Endothelial cell of umbilical vein (primary cell): Measurements from ENCODE around the gene GP5. TPM values are rescaled to one million over a fixed set of nuclear protein-coding genes. Genes with fewer than 3 reads are reported as not detected.

Experiments
- BruUV-seq: library from RNA; stranded (reverse); fragments of 400-500 nt; replicated peaks from 2 replicates; lab custom pipeline; 2021; lab: Mats Ljungman, UMichigan
- CTCF ChIA-PET: fragments of 300-600, 350-600 bp; sonication (Branson Sonifier 250); formaldehyde crosslinking; loops from one replicate; lab custom pipeline; 2021; ENCODE audit warnings: antibody characterized with exemption, inconsistent platforms; lab: Charles Lee
- POLR2A ChIA-PET: fragments of 300-600, 350-600 bp; sonication (Branson Sonifier 250); formaldehyde crosslinking; loops from one replicate; lab custom pipeline; 2021; ENCODE audit warnings: antibody characterized with exemption, inconsistent platforms; lab: Charles Lee
- DNase-seq: peaks from one replicate; pipeline ENCODE4 v3.0.0-alpha.2; 2011; ENCODE audit warnings: low read depth, low spot score
- FAIRE-seq: peaks from 2 replicates; lab custom pipeline; 2011; peaks lifted over from hg19 to GRCh38; lab: Jason Lieb, UNC
- H2AFZ ChIP-seq: 2 replicates; pipeline ENCODE4 v1.6.0; 2012; ENCODE audit warnings: low read depth, low read length, control low read depth, inconsistent platforms
- H3K27ac ChIP-seq: 2 replicates; pipeline ENCODE4 v1.5.1; 2011; ENCODE audit warnings: low read depth, mild to moderate bottlenecking, control low read depth, low read length, moderate library complexity; ENCODE audit not compliant: insufficient read depth
- H3K27me3 ChIP-seq, 2 experiments: 2 replicates each; pipeline versions ENCODE4 v1.6.0 to v1.6.1; 2011; ENCODE audit warnings: low read length in 2 of 2, mixed read lengths in 1 of 2; ENCODE audit not compliant: control insufficient read depth in 2 of 2, insufficient read depth in 2 of 2
- H3K36me3 ChIP-seq, 2 experiments: 2 replicates in 1 of 2; 3 replicates in 1 of 2; pipeline ENCODE4 v1.5.1; 2011; ENCODE audit warnings: low read length in 2 of 2, mild to moderate bottlenecking in 1 of 2, moderate library complexity in 1 of 2; ENCODE audit not compliant: control insufficient read depth in 2 of 2, insufficient read depth in 2 of 2; ENCODE audit errors: extremely low read depth in 1 of 2
- H3K4me1 ChIP-seq: 3 replicates; pipeline ENCODE4 v1.5.1; 2011; ENCODE audit warnings: mild to moderate bottlenecking, low read length; ENCODE audit not compliant: control insufficient read depth, insufficient read depth; ENCODE audit errors: extremely low read depth
- H3K4me2 ChIP-seq: 2 replicates; pipeline ENCODE4 v1.6.1; 2011; ENCODE audit warnings: low read length, control low read depth, mixed read lengths; ENCODE audit not compliant: insufficient read depth
- H3K4me3 ChIP-seq, 3 experiments: fragments of 200-600 bp in 1 of 3; sonication (generic), shearing (Covaris generic) in 1 of 3; replicated peaks in 1 of 3; 2 replicates each; pipeline ENCODE4 v1.5.1; 2011 to 2016; ENCODE audit warnings: control low read depth in 3 of 3, low read length in 3 of 3, mild to moderate bottlenecking in 2 of 3, inconsistent platforms in 1 of 3, low read depth in 1 of 3, moderate library complexity in 1 of 3; ENCODE audit not compliant: insufficient read depth in 1 of 3
- H3K79me2 ChIP-seq: 2 replicates; pipeline ENCODE4 v1.6.0; 2012; ENCODE audit warnings: low read length, inconsistent platforms; ENCODE audit not compliant: control insufficient read depth, insufficient read depth
- H3K9ac ChIP-seq: replicated peaks from 2 replicates; pipeline ENCODE3; 2011; ENCODE audit warnings: low read length, control low read depth; ENCODE audit not compliant: insufficient read depth; ENCODE audit errors: extremely low read depth
- H3K9me1 ChIP-seq: replicated peaks from 3 replicates; pipeline ENCODE4 v1.6.0; 2011; ENCODE audit warnings: mild to moderate bottlenecking, low read length; ENCODE audit not compliant: control insufficient read depth, insufficient read depth; ENCODE audit errors: extremely low read depth
- H3K9me3 ChIP-seq: replicated peaks from 2 replicates; pipeline ENCODE4 v1.5.1; 2012; ENCODE audit warnings: low read length, inconsistent platforms; ENCODE audit not compliant: control insufficient read depth, insufficient read depth
- H4K20me1 ChIP-seq: replicated peaks from 2 replicates; pipeline ENCODE3; 2011; ENCODE audit warnings: mild to moderate bottlenecking, low read length; ENCODE audit not compliant: control insufficient read depth, insufficient read depth; ENCODE audit errors: extremely low read depth
- CTCF ChIP-seq, 2 donors: IDR thresholded peaks; 1 replicate in 1 of 2; 2 replicates in 1 of 2; pipeline ENCODE4 v1.5.1; 2011; ENCODE audit warnings: low read length in 2 of 2, mild to moderate bottlenecking in 2 of 2, moderate library complexity in 2 of 2, control low read depth in 1 of 2, inconsistent platforms in 1 of 2, low read depth in 1 of 2; ENCODE audit not compliant: insufficient read depth in 1 of 2; ENCODE audit errors: extremely low read depth in 1 of 2
- EZH2 ChIP-seq: IDR thresholded peaks from 2 replicates; pipeline ENCODE4 v1.6.1; 2012; ENCODE audit warnings: borderline replicate concordance, low read depth, mild to moderate bottlenecking, moderate library complexity, low read length, inconsistent platforms; ENCODE audit not compliant: severe bottlenecking
- FOS ChIP-seq: IDR thresholded peaks from 2 replicates; pipeline ENCODE4 v1.6.1; 2011; ENCODE audit warnings: mild to moderate bottlenecking, low read length, moderate library complexity, borderline replicate concordance; ENCODE audit not compliant: insufficient read depth
- GATA2 ChIP-seq: IDR thresholded peaks from 2 replicates; pipeline ENCODE4 v1.7.0; 2011; ENCODE audit warnings: low read depth, mild to moderate bottlenecking, moderate library complexity, mixed read lengths, low read length; ENCODE audit not compliant: insufficient read length, insufficient read depth
- JUN ChIP-seq: IDR thresholded peaks from 2 replicates; pipeline ENCODE4 v1.6.1; 2011; ENCODE audit warnings: borderline replicate concordance, low read depth; ENCODE audit not compliant: insufficient read length, insufficient read depth
- MAX ChIP-seq: IDR thresholded peaks from 2 replicates; pipeline ENCODE4 v1.6.1; 2011; ENCODE audit not compliant: insufficient read depth, insufficient read length
- MYC ChIP-seq: IDR thresholded peaks from one replicate; pipeline ENCODE4 v1.6.1; 2011; ENCODE audit warnings: mild to moderate bottlenecking, low read depth, low read length
- POLR2A ChIP-seq: IDR thresholded peaks from 2 replicates; pipeline ENCODE4 v1.6.1; 2012; ENCODE audit warnings: low read depth, mild to moderate bottlenecking, control low read depth, low read length
- POLR2AphosphoS5 ChIP-seq: IDR thresholded peaks from 2 replicates; pipeline ENCODE4 v1.6.1; 2012; ENCODE audit warnings: low read depth, mild to moderate bottlenecking, control low read depth, low read length, moderate library complexity; ENCODE audit not compliant: insufficient read depth
- dilution Hi-C: fragments of 300-500 bp; cut with MboI; formaldehyde crosslinking; loops from one replicate; pipeline ENCODE4 v1.15.0; 2019; ENCODE audit warnings: low sequenced_read_pairs; ENCODE audit not compliant: extremely low pct_ligation_motif_present
- intact Hi-C: fragments of 100-400 bp; cut with micrococcal nuclease; formaldehyde crosslinking; loops from one replicate; pipeline ENCODE4 v1.10.0; 2022
- polyA plus RNA-seq, 4 experiments: library from polyadenylated mRNA; depleted of rRNA in 3 of 4; stranded (reverse) in 3 of 4; unstranded in 1 of 4; fragments of >200 nt; gene quantifications; 2 replicates each; pipeline versions ENCODE4 v1.2.1 to v1.2.3, GENCODE V29; 2011 to 2012; ENCODE audit warnings: missing spikeins in 1 of 4
- total RNA-seq: library from RNA; stranded (reverse); gene quantifications from 2 replicates; pipeline ENCODE4 v1.2.3, GENCODE V29; 2021

Gene GP5
- total and polyA plus RNA-seq, 2 donors (not counting 3 experiments of a cell fraction or from before 2014, with no cell fraction given): 0.06 to 0.11 TPM

GRCh38 chr3:194374935-194375334 is 24.1 kb downstream of the GP5 start:
- Histone ChIP-seq H3K4me1 (peaks cover 13% of the 10 kb centered on the region), H3K4me3 (no peak overlapping the region), H3K27ac (no peak overlapping the region), H2AFZ (no peak overlapping the region), H3K9me3 (no peaks in the 10 kb centered on the region), H3K9me1 (no peaks in the 10 kb centered on the region), H3K79me2 (no peaks in the 10 kb centered on the region), H3K9ac (no peak overlapping the region), H3K27me3 (peaks cover 5 to 8% of the 10 kb centered on the region in 2 experiments), H3K36me3 (no peaks in the 10 kb centered on the region), H3K4me2 (no peak overlapping the region), H4K20me1 (no peaks in the 10 kb centered on the region)
- ChIA-PET POLR2A (interaction anchor here (0.7 kb wide), 1 partner anchor 389 kb away, joined by 3 read pairs; no protein-coding TSS in a partner anchor), CTCF (interaction anchor here (0.9 to 1.6 kb wide), 5 partner anchors 11 to 41 kb away, joined by 3 to 15 read pairs (median 3); no protein-coding TSS in a partner anchor)
- DNase-seq (no peak), FAIRE-seq (no peak)
- BruUV-seq: no TSS peak
- TF ChIP-seq POLR2A (no peak), POLR2AphosphoS5 (no peak), CTCF (IDR thresholded peaks at IDR 0.05; ENCODE audit: extremely low read depth in 1 of 2, insufficient read depth in 1 of 2, low read depth in 1 of 2, low read length in 2 of 2) (no peak)
- dilution Hi-C loops: no loop called here
- intact Hi-C loops: no loop called here

- Histone ChIP-seq H3K9ac (no peak overlapping the region), H3K27me3 (peaks cover 8 to 18% of the 10 kb centered on the region in 2 experiments), H3K9me1 (no peaks in the 10 kb centered on the region), H3K36me3 (no peaks in the 10 kb centered on the region), H3K4me1 (peaks cover 13% of the 10 kb centered on the region), H3K79me2 (no peaks in the 10 kb centered on the region), H3K27ac (no peak overlapping the region), H3K9me3 (no peaks in the 10 kb centered on the region), H3K4me3 (no peak overlapping the region), H4K20me1 (no peaks in the 10 kb centered on the region), H2AFZ (no peak overlapping the region), H3K4me2 (no peak overlapping the region)
- intact Hi-C loops (no loop called here), dilution Hi-C loops (no loop called here)
- no TSS peak for BruUV-seq
- CTCF ChIA-PET: interaction anchor here (1.8 kb wide), 1 partner anchor 28 kb away, joined by 5 read pairs; no protein-coding TSS in a partner anchor
- POLR2A ChIA-PET: no interaction called here
- no peak for DNase-seq
- no peak for FAIRE-seq
- TF ChIP-seq POLR2A: no peak
- TF ChIP-seq POLR2AphosphoS5: no peak
- no peak for TF ChIP-seq MAX
- no peak for TF ChIP-seq EZH2
- no peak for TF ChIP-seq FOS
- no peak for TF ChIP-seq GATA2
- no peak for TF ChIP-seq CTCF (IDR thresholded peaks at IDR 0.05; ENCODE audit: extremely low read depth in 1 of 2, insufficient read depth in 1 of 2, low read depth in 1 of 2, low read length in 2 of 2)
- no peak for TF ChIP-seq MYC
- TF ChIP-seq JUN: no peak
Observed at GRCh38 chr3:194373899-194374298, 25.2 kb downstream of the GP5 start.
